Tongue (tissue), 1 donor: ENCODE data around the gene OVOL3. TPM values are rescaled to one million over a fixed set of nuclear protein-coding genes. Genes with fewer than 3 reads are reported as not detected.

ENCODE experiments used
- total RNA-seq: library from RNA; depleted of rRNA; stranded (reverse); fragments of >200 nt; gene quantifications from one replicate; pipeline ENCODE4 v1.2.3, GENCODE V29; 2014

The OVOL3 gene
- total RNA-seq, 1 donor from 2014 or later, result not detected

Other genes starting within 250 kb of the OVOL3 start
- 6.3 TPM for gene APLP1, start 242.6 kb upstream of the OVOL3 start, total RNA-seq
- 2.5 TPM for gene NFKBID, start 210.6 kb upstream of the OVOL3 start, total RNA-seq
- gene HCST, start 208.6 kb upstream of the OVOL3 start, total RNA-seq, result not detected
- gene TYROBP, start 202.8 kb upstream of the OVOL3 start, total RNA-seq, result 3.6 TPM
- 3.0 TPM for gene LRFN3, start 174.8 kb upstream of the OVOL3 start, total RNA-seq
- 20.8 TPM for gene SDHAF1, start 116.0 kb upstream of the OVOL3 start, total RNA-seq
- gene SYNE4, start 102.3 kb upstream of the OVOL3 start, total RNA-seq, result 1.9 TPM
- gene ALKBH6, start 96.9 kb upstream of the OVOL3 start, total RNA-seq, result 10.1 TPM
- 5.7 TPM for gene CLIP3, start 78.3 kb upstream of the OVOL3 start, total RNA-seq
- 6.7 TPM for gene THAP8, start 56.9 kb upstream of the OVOL3 start, total RNA-seq
- 4.3 TPM for gene WDR62, start 56.2 kb upstream of the OVOL3 start, total RNA-seq
- gene POLR2I, start 3.7 kb downstream of the OVOL3 start, total RNA-seq, result 35.9 TPM
- 139 TPM for gene TBCB, start 4.3 kb downstream of the OVOL3 start, total RNA-seq
- gene CAPNS1, start 28.9 kb downstream of the OVOL3 start, total RNA-seq, result 217 TPM
- 39.5 TPM for gene COX7A1, start 41.3 kb downstream of the OVOL3 start, total RNA-seq
- gene ZNF565, start 103.5 kb downstream of the OVOL3 start, total RNA-seq, result 11.8 TPM
- gene ZNF146, start 104.0 kb downstream of the OVOL3 start, total RNA-seq, result 148 TPM